HepG2 (cell line): ENCODE results near the gene S100A16. TPM values are rescaled to one million over a fixed set of nuclear protein-coding genes. Genes with fewer than 3 reads are reported as not detected.

ENCODE experiments used
- DNMT3B ChIP-seq: conservative IDR thresholded peaks from 2 replicates; pipeline ENCODE4 v1.6.1; 2016; ENCODE audit warnings: missing biosample characterization, control low read depth
- E2F2 ChIP-seq: sonication (generic); formaldehyde crosslinking; IDR thresholded peaks from 2 replicates; pipeline ENCODE4 v1.4.0; 2020; ENCODE audit warnings: missing genetic modification reagents, borderline replicate concordance
- ELF3 ChIP-seq: IDR thresholded peaks from 2 replicates; pipeline ENCODE4 v1.6.1; 2016; ENCODE audit warnings: missing genetic modification reagents, missing compliant biosample characterization
- HMGXB4 ChIP-seq, 2 experiments: sonication (generic) in 1 of 2; formaldehyde crosslinking in 1 of 2; IDR thresholded peaks; 2 replicates each; pipeline versions ENCODE4 v1.4.0 to v1.6.1; 2018 to 2020; ENCODE audit warnings: missing genetic modification reagents in 2 of 2, borderline replicate concordance in 1 of 2, low read depth in 1 of 2, mild to moderate bottlenecking in 1 of 2, missing biosample characterization in 1 of 2
- KDM6A ChIP-seq: IDR thresholded peaks from 2 replicates; pipeline ENCODE4 v1.6.1; 2016; ENCODE audit warnings: low read depth
- RAD51 ChIP-seq: fragments of 450-650 bp; IDR thresholded peaks from 2 replicates; pipeline ENCODE4 v1.6.1; 2016; ENCODE audit warnings: borderline replicate concordance
- RXRB ChIP-seq: IDR thresholded peaks from 2 replicates; pipeline ENCODE4 v1.6.1; 2016; ENCODE audit warnings: borderline replicate concordance, missing genetic modification reagents, missing compliant biosample characterization
- U2AF1 ChIP-seq: fragments of 200-400 bp; formaldehyde crosslinking; optimal IDR thresholded peaks from 2 replicates; pipeline ENCODE3; 2017; ENCODE audit warnings: mild to moderate bottlenecking, low read depth, low read length
- ZBTB4 ChIP-seq: sonication (generic); formaldehyde crosslinking; IDR thresholded peaks from 2 replicates; pipeline ENCODE4 v1.4.0; 2020; ENCODE audit warnings: missing genetic modification reagents, mild to moderate bottlenecking, borderline replicate concordance
- ZFP37 ChIP-seq: sonication (generic); formaldehyde crosslinking; IDR thresholded peaks from 2 replicates; pipeline ENCODE4 v1.4.0; 2020; ENCODE audit warnings: missing genetic modification reagents, borderline replicate concordance
- ZNF232 ChIP-seq: sonication (generic); formaldehyde crosslinking; IDR thresholded peaks from 2 replicates; pipeline ENCODE4 v1.4.0; 2020; ENCODE audit warnings: missing genetic modification reagents, borderline replicate concordance
- ZNF468 ChIP-seq: sonication (generic); formaldehyde crosslinking; IDR thresholded peaks from 2 replicates; pipeline ENCODE4 v1.8.0; 2022; ENCODE audit warnings: mild to moderate bottlenecking, moderate library complexity, missing genetic modification reagents
- ZNF713 ChIP-seq: sonication (generic); formaldehyde crosslinking; IDR thresholded peaks from 2 replicates; pipeline ENCODE4 v1.4.0; 2020; ENCODE audit warnings: mild to moderate bottlenecking, missing genetic modification reagents
- ZNF772 ChIP-seq: sonication (generic); formaldehyde crosslinking; IDR thresholded peaks from 2 replicates; pipeline ENCODE4 v1.5.0; 2020; ENCODE audit warnings: mild to moderate bottlenecking, missing genetic modification reagents
- ZNF780A ChIP-seq: sonication (generic); formaldehyde crosslinking; IDR thresholded peaks from 2 replicates; pipeline ENCODE4 v1.8.0; 2022; ENCODE audit warnings: mild to moderate bottlenecking, missing genetic modification reagents, moderate library complexity
- ZNF816 ChIP-seq: sonication (generic); formaldehyde crosslinking; IDR thresholded peaks from 2 replicates; pipeline ENCODE4 v1.8.0; 2022; ENCODE audit warnings: missing genetic modification reagents, mild to moderate bottlenecking, borderline replicate concordance
- polyA plus RNA-seq, 8 experiments: library from polyadenylated mRNA; depleted of rRNA in 3 of 8; stranded (reverse) in 7 of 8; unstranded in 1 of 8; fragments of >200 nt; fragmentation: Illumina TruSeq in 4 of 8; extraction: Trizol in 4 of 8; gene quantifications; 2 replicates each; pipeline versions ENCODE4 v1.2.1 to v1.2.3, GENCODE V29; 2011 to 2016; ENCODE audit warnings: low read depth in 4 of 8, missing spikeins in 1 of 8, mixed read lengths in 1 of 8; ENCODE audit not compliant: insufficient read depth in 1 of 8
- total RNA-seq, 5 experiments: library from RNA; depleted of rRNA; stranded (reverse); fragments of >200 nt; fragmentation: Illumina TruSeq; extraction: Trizol; gene quantifications; 2 replicates each; pipeline ENCODE4 v1.2.3, GENCODE V29; 2016; ENCODE audit warnings: low read depth in 1 of 5
- TF ChIP-seq, protein P1 (sequence below): sonication (generic); formaldehyde crosslinking; IDR thresholded peaks from 2 replicates; pipeline ENCODE4 v1.4.0; 2020; ENCODE audit warnings: mild to moderate bottlenecking, missing genetic modification reagents

S100A16 gene
- total and polyA plus RNA-seq, 2 of the 13 experiments (the other 11 are each of a cell fraction or from before 2014, with no cell fraction given) = 46.0 to 195 TPM

DNA sequence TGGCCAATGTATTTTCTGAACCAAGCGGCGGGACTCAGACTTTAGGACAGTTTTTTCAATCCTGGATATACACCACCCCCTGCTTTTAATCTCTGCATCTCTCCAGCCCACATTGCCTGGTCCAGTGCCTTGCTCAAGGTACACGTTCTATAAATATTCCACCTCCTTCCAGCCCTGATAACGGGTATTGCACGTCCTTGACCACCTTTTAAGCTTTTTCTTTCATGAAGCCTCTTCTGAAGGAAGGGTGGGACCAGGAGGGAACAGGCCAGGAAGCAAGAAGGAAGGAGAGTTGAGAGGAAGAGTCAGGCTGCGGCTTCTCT is 3.4 kb downstream of the S100A16 start (continued):
- TF ChIP-seq HMGXB4 (CRISPR knock-in tag; IDR thresholded peaks at IDR 0.05; ENCODE audit: borderline replicate concordance in 1 of 2, low read depth in 1 of 2) (no peak), ZBTB4 (CRISPR knock-in tag) (no peak), RXRB (CRISPR knock-in tag) (no peak), KDM6A (CRISPR knock-in tag) (no peak), ZNF232 (no peak), ZNF780A (CRISPR knock-in tag) (no peak), ELF3 (CRISPR knock-in tag) (no peak), ZNF468 (no peak), U2AF1 (no peak), ZNF713 (CRISPR knock-in tag) (no peak), ZFP37 (CRISPR knock-in tag) (0 out of 2 replicates have a peak, but pooled peaks have one; percentile 9), RAD51 (no peak), E2F2 (peak; percentile 74; the same call in 1 of the 2 replicates), ZNF772 (CRISPR knock-in tag) (no peak), DNMT3B (CRISPR knock-in tag) (no peak), ZNF816 (no peak)
- TF ChIP-seq, protein P1, sequence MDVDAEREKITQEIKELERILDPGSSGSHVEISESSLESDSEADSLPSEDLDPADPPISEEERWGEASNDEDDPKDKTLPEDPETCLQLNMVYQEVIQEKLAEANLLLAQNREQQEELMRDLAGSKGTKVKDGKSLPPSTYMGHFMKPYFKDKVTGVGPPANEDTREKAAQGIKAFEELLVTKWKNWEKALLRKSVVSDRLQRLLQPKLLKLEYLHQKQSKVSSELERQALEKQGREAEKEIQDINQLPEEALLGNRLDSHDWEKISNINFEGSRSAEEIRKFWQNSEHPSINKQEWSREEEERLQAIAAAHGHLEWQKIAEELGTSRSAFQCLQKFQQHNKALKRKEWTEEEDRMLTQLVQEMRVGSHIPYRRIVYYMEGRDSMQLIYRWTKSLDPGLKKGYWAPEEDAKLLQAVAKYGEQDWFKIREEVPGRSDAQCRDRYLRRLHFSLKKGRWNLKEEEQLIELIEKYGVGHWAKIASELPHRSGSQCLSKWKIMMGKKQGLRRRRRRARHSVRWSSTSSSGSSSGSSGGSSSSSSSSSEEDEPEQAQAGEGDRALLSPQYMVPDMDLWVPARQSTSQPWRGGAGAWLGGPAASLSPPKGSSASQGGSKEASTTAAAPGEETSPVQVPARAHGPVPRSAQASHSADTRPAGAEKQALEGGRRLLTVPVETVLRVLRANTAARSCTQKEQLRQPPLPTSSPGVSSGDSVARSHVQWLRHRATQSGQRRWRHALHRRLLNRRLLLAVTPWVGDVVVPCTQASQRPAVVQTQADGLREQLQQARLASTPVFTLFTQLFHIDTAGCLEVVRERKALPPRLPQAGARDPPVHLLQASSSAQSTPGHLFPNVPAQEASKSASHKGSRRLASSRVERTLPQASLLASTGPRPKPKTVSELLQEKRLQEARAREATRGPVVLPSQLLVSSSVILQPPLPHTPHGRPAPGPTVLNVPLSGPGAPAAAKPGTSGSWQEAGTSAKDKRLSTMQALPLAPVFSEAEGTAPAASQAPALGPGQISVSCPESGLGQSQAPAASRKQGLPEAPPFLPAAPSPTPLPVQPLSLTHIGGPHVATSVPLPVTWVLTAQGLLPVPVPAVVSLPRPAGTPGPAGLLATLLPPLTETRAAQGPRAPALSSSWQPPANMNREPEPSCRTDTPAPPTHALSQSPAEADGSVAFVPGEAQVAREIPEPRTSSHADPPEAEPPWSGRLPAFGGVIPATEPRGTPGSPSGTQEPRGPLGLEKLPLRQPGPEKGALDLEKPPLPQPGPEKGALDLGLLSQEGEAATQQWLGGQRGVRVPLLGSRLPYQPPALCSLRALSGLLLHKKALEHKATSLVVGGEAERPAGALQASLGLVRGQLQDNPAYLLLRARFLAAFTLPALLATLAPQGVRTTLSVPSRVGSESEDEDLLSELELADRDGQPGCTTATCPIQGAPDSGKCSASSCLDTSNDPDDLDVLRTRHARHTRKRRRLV (CRISPR knock-in tag) = peak; percentile 30; the same call in 1 of the 2 replicates
